NCI-H1436 (cell line): ENCODE data around the gene TMEM72.
"Not testable (repeated sequence)": the region's sequence is repeated elsewhere in the genome, so short reads cannot be mapped to it uniquely, and the experiment has no call there.

Experiments
- DNase-seq: peaks from one replicate; lab custom pipeline; 2025; lab: John Stamatoyannopoulos, UW

Gene TMEM72

GRCh38 chr10:44911081-44911540 lies at the start of gene TMEM72:
Gene TMEM72 (plus strand): TSS chr10:44911337. CDS start chr10:44911513, 176 bp downstream.
- peak; percentile 26 for DNase-seq

- no peak for DNase-seq
Observed at GRCh38 chr10:44862006-44862751, 49.0 kb upstream of the TMEM72 start.

- no peak for DNase-seq
Observed at GRCh38 chr10:44862924-44863323, 48.2 kb upstream of the TMEM72 start.

- no peak for DNase-seq
Observed at GRCh38 chr10:44863344-44864047, 47.6 kb upstream of the TMEM72 start.

- peak; percentile 45 for DNase-seq
Observed at GRCh38 chr10:44864051-44864450, 47.1 kb upstream of the TMEM72 start.

GRCh38 chr10:44864637-44865288 lies 46.4 kb upstream of the TMEM72 start:
- peak; percentile 77 for DNase-seq

GRCh38 chr10:44865289-44865671 lies 45.9 kb upstream of the TMEM72 start:
- DNase-seq = no peak

GRCh38 chr10:44866367-44866766 lies 44.8 kb upstream of the TMEM72 start:
- DNase-seq = not testable (repeated sequence)

GRCh38 chr10:44870031-44870430 lies 41.1 kb upstream of the TMEM72 start:
- DNase-seq = no peak

GRCh38 chr10:44873160-44873559 lies 38.0 kb upstream of the TMEM72 start:
- DNase-seq = no peak

- no peak for DNase-seq
Observed at GRCh38 chr10:44874166-44874565, 37.0 kb upstream of the TMEM72 start.

- peak; percentile 82 for DNase-seq
Observed at GRCh38 chr10:44878706-44879530, 32.2 kb upstream of the TMEM72 start.

- no peak for DNase-seq
Observed at GRCh38 chr10:44879531-44879899, 31.6 kb upstream of the TMEM72 start.

GRCh38 chr10:44880090-44880715 lies 30.9 kb upstream of the TMEM72 start:
- no peak for DNase-seq

- no peak for DNase-seq
Observed at GRCh38 chr10:44881649-44882048, 29.5 kb upstream of the TMEM72 start.

- DNase-seq = no peak
Observed at GRCh38 chr10:44882166-44882720, 28.9 kb upstream of the TMEM72 start.

- DNase-seq = no peak
Observed at GRCh38 chr10:44883593-44884331, 27.4 kb upstream of the TMEM72 start.

GRCh38 chr10:44885710-44886109 lies 25.4 kb upstream of the TMEM72 start:
- DNase-seq = no peak

GRCh38 chr10:44886966-44887365 lies 24.2 kb upstream of the TMEM72 start:
- DNase-seq = no peak

GRCh38 chr10:44888886-44889285 lies 22.3 kb upstream of the TMEM72 start:
- no peak for DNase-seq

GRCh38 chr10:44889834-44890233 lies 21.3 kb upstream of the TMEM72 start:
- no peak for DNase-seq
